ENCODE results near the gene LAMC1.

The LAMC1 gene

GRCh38 chr1:183080406-183080805 is 57.2 kb downstream of the LAMC1 start:
- no peak for DNase-seq

- DNase-seq, result no peak
Measured at GRCh38 chr1:183081402-183082120, 58.3 kb downstream of the LAMC1 start.

GRCh38 chr1:183082650-183083049 is 59.4 kb downstream of the LAMC1 start:
- no peak for DNase-seq

- no peak for DNase-seq
Measured at GRCh38 chr1:183087001-183087400, 63.8 kb downstream of the LAMC1 start.

GRCh38 chr1:183089025-183089639 is 65.9 kb downstream of the LAMC1 start:
- DNase-seq, result no peak

- no peak for DNase-seq
Measured at GRCh38 chr1:183090391-183091006, 67.3 kb downstream of the LAMC1 start.

GRCh38 chr1:183091181-183091580 is 68.0 kb downstream of the LAMC1 start:
- DNase-seq, result no peak

- no peak for DNase-seq
Measured at GRCh38 chr1:183092350-183092749, 69.1 kb downstream of the LAMC1 start.

GRCh38 chr1:183093066-183093668 is 69.9 kb downstream of the LAMC1 start:
- no peak for DNase-seq

- DNase-seq, result no peak
Measured at GRCh38 chr1:183093786-183094298, 70.6 kb downstream of the LAMC1 start.

GRCh38 chr1:183094351-183094750 is 71.1 kb downstream of the LAMC1 start:
- no peak for DNase-seq

GRCh38 chr1:183096351-183096750 is 73.1 kb downstream of the LAMC1 start:
- no peak for DNase-seq

- no peak for DNase-seq
Measured at GRCh38 chr1:183096894-183097293, 73.7 kb downstream of the LAMC1 start.

GRCh38 chr1:183097438-183098051 is 74.3 kb downstream of the LAMC1 start:
- DNase-seq, result no peak

- DNase-seq, result no peak
Measured at GRCh38 chr1:183098317-183098716, 75.1 kb downstream of the LAMC1 start.

GRCh38 chr1:183100361-183100974 is 77.2 kb downstream of the LAMC1 start:
- no peak for DNase-seq

- DNase-seq, result no peak
Measured at GRCh38 chr1:183101081-183101480, 77.9 kb downstream of the LAMC1 start.

- DNase-seq, result no peak
Measured at GRCh38 chr1:183101841-183102276, 78.6 kb downstream of the LAMC1 start.

GRCh38 chr1:183103147-183103546 is 79.9 kb downstream of the LAMC1 start:
- DNase-seq, result no peak

GRCh38 chr1:183103577-183103976 is 80.4 kb downstream of the LAMC1 start:
- no peak for DNase-seq

GRCh38 chr1:183105449-183105848 is 82.2 kb downstream of the LAMC1 start:
- no peak for DNase-seq

- DNase-seq, result no peak
Measured at GRCh38 chr1:183106166-183106565, 82.9 kb downstream of the LAMC1 start.

GRCh38 chr1:183106746-183107145 is 83.5 kb downstream of the LAMC1 start:
- DNase-seq, result no peak

Data from activated CD4-positive, alpha-beta T cell treated with anti-CD3 and anti-CD28 coated beads, Interleukin-2, amount 50 U/mL, for 1 hour (primary cell).